Sigmoid colon (tissue), 4 donors: ENCODE measurements around the gene EXT2.

Experiments used
- CTCF ChIP-seq, 4 experiments: fragments of 450-650 bp in 3 of 4; fragments of 200-600 bp in 1 of 4; IDR thresholded peaks; one replicate each; pipeline ENCODE4 v1.5.1; 2016 to 2019; ENCODE audit warnings: antibody characterized with exemption in 4 of 4, mild to moderate bottlenecking in 3 of 4, moderate library complexity in 2 of 4
- EP300 ChIP-seq, 4 donors: sonication (generic); formaldehyde crosslinking; IDR thresholded peaks; one replicate each; pipeline ENCODE4 v1.6.1; 2017; ENCODE audit warnings: antibody characterized with exemption in 4 of 4
- POLR2A ChIP-seq, 2 donors: fragments of 450-650 bp; IDR thresholded peaks; one replicate each; pipeline ENCODE4 v1.6.1; 2016; ENCODE audit warnings: antibody characterized with exemption in 2 of 2, mild to moderate bottlenecking in 2 of 2, moderate library complexity in 2 of 2

DNA sequence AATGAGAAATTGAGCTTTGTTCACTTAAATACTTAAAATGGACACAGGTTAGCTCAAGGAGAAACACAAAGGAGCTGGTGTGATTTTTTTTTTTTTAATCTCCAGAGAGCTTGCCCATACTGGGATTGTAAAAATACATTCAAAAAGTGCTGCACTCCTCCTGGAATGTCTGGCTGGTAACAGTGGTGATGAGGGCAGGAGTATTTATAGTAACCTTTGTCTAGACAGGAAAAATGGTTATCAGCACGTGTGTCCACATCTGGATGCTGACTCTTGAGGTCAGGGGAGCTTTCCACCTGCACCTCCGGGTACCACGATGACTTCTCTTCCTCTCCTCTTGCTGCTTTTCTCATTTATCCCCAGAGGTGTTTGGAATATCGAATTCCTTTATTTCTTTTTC lies 30.1 kb downstream of the EXT2 start:
- TF ChIP-seq POLR2A (IDR thresholded peaks at IDR 0.05) = no peak
- TF ChIP-seq CTCF (IDR thresholded peaks at IDR 0.05) = no peak
- no peak for TF ChIP-seq EP300 (IDR thresholded peaks at IDR 0.05)
